Uterus (tissue), 2 donors: ENCODE results near the gene ATP4A.

Experiments
- CTCF ChIP-seq, 4 experiments: fragments of 200-600 bp in 2 of 4; fragments of 450-650 bp in 2 of 4; sonication (generic) in 2 of 4; IDR thresholded peaks; one replicate each; pipeline ENCODE4 v1.5.1; 2016 to 2019; ENCODE audit warnings: antibody characterized with exemption in 4 of 4, mild to moderate bottlenecking in 2 of 4, moderate library complexity in 1 of 4
- POLR2A ChIP-seq, 2 donors: fragments of 450-650 bp; IDR thresholded peaks; one replicate each; pipeline ENCODE4 v1.6.1; 2016; ENCODE audit warnings: antibody characterized with exemption in 2 of 2, mild to moderate bottlenecking in 1 of 2, moderate library complexity in 1 of 2

- TF ChIP-seq CTCF (IDR thresholded peaks at IDR 0.05) (no peak), POLR2A (IDR thresholded peaks at IDR 0.05) (no peak)
Measured at GRCh38 chr19:35563207-35563829, at the start of gene ATP4A.
